IMR-90 (cell line): ENCODE measurements around the gene WHRN. TPM values are rescaled to one million over a fixed set of nuclear protein-coding genes. Genes with fewer than 3 reads are reported as not detected.

ENCODE experiments used
- ATAC-seq: fragments of 200-7000 bp; cut with Tn5 transposase; 2 replicates; pipeline ENCODE4 v1.9.1; 2020; ENCODE audit warnings: low read depth, mild to moderate bottlenecking, moderate library complexity
- BruUV-seq: library from RNA; stranded (reverse); fragments of 400-500 nt; replicated peaks from 2 replicates; lab custom pipeline; 2021; lab: Mats Ljungman, UMichigan
- CTCF ChIA-PET: fragments of 300-600 bp; formaldehyde crosslinking; extraction: SDS; loops from one replicate; lab custom pipeline; 2021; ENCODE audit warnings: antibody characterized with exemption; lab: Yijun Ruan, JAX
- POLR2A ChIA-PET: fragments of 300-600 bp; sonication (Branson Sonifier 250); formaldehyde crosslinking; loops from one replicate; lab custom pipeline; 2022; ENCODE audit warnings: antibody characterized with exemption; ENCODE audit not compliant: unreplicated experiment; lab: Charles Lee
- DNase-seq: peaks from one replicate; pipeline ENCODE4 v3.0.0; 2013
- H2AFZ ChIP-seq: replicated peaks from 2 replicates; pipeline ENCODE3; 2013; ENCODE audit warnings: low read length, mild to moderate bottlenecking; ENCODE audit not compliant: poor library complexity
- H2AK5ac ChIP-seq: 2 replicates; pipeline ENCODE4 v1.6.1; 2013; ENCODE audit warnings: low read depth, low read length, inconsistent platforms
- H2AK9ac ChIP-seq: replicated peaks from 2 replicates; pipeline ENCODE3; 2013; ENCODE audit warnings: mild to moderate bottlenecking, low read depth, low read length, moderate library complexity; ENCODE audit not compliant: poor library complexity
- H2BK120ac ChIP-seq: 2 replicates; pipeline ENCODE4 v1.6.1; 2013; ENCODE audit warnings: low read depth, low read length, inconsistent platforms
- H2BK15ac ChIP-seq: 3 replicates; pipeline ENCODE4 v1.6.1; 2013; ENCODE audit warnings: low read depth, low read length, inconsistent platforms
- H2BK20ac ChIP-seq: 2 replicates; pipeline ENCODE4 v1.6.1; 2013; ENCODE audit warnings: low read depth, mild to moderate bottlenecking, inconsistent platforms, low read length, moderate library complexity
- H2BK5ac ChIP-seq: 2 replicates; pipeline ENCODE4 v1.6.1; 2013; ENCODE audit warnings: mild to moderate bottlenecking, low read depth, low read length, inconsistent platforms; ENCODE audit not compliant: poor library complexity, severe bottlenecking
- H3K14ac ChIP-seq: replicated peaks from 2 replicates; pipeline ENCODE4 v1.6.1; 2013; ENCODE audit warnings: low read depth, low read length, inconsistent platforms
- H3K18ac ChIP-seq: 2 replicates; pipeline ENCODE4 v1.6.1; 2013; ENCODE audit warnings: low read depth, low read length, control low read depth
- H3K23ac ChIP-seq: 2 replicates; pipeline ENCODE4 v1.6.1; 2013; ENCODE audit warnings: low read depth, low read length, inconsistent platforms
- H3K27ac ChIP-seq: 2 replicates; pipeline ENCODE4 v1.5.1; 2013; ENCODE audit warnings: mild to moderate bottlenecking, control low read depth, low read length; ENCODE audit not compliant: insufficient read depth
- H3K27me3 ChIP-seq: 2 replicates; pipeline ENCODE4 v1.6.1; 2013; ENCODE audit warnings: low read length; ENCODE audit not compliant: control insufficient read depth, insufficient read depth
- H3K36me3 ChIP-seq: 2 replicates; pipeline ENCODE4 v1.6.1; 2013; ENCODE audit warnings: low read length, mixed read lengths; ENCODE audit not compliant: control insufficient read depth, insufficient read depth
- H3K4ac ChIP-seq: 2 replicates; pipeline ENCODE4 v1.6.1; 2013; ENCODE audit warnings: low read depth, low read length, inconsistent platforms
- H3K4me1 ChIP-seq: 2 replicates; pipeline ENCODE4 v1.6.1; 2013; ENCODE audit warnings: low read length, mixed read lengths; ENCODE audit not compliant: control insufficient read depth, insufficient read depth
- H3K4me2 ChIP-seq: 2 replicates; pipeline ENCODE4 v1.6.1; 2013; ENCODE audit warnings: low read depth, mild to moderate bottlenecking, control low read depth, low read length, moderate library complexity
- H3K4me3 ChIP-seq: 2 replicates; pipeline ENCODE4 v1.5.1; 2013; ENCODE audit warnings: low read depth, mild to moderate bottlenecking, control low read depth, low read length, moderate library complexity; ENCODE audit not compliant: insufficient read depth
- H3K56ac ChIP-seq: 2 replicates; pipeline ENCODE4 v1.6.1; 2013; ENCODE audit warnings: low read length, inconsistent platforms; ENCODE audit not compliant: insufficient read depth; ENCODE audit errors: extremely low read depth
- H3K79me1 ChIP-seq, 2 experiments: 2 replicates each; pipeline ENCODE4 v1.6.1; 2013; ENCODE audit warnings: low read length in 2 of 2, inconsistent platforms in 1 of 2, low read depth in 1 of 2
- H3K9ac ChIP-seq: 2 replicates; pipeline ENCODE4 v1.6.1; 2013; ENCODE audit warnings: low read depth, low read length, control low read depth
- H3K9me1 ChIP-seq: 2 replicates; pipeline ENCODE4 v1.6.1; 2013; ENCODE audit warnings: low read length, inconsistent platforms; ENCODE audit not compliant: insufficient read depth
- H3K9me3 ChIP-seq: 2 replicates; pipeline ENCODE4 v1.6.1; 2013; ENCODE audit warnings: low read length; ENCODE audit not compliant: control insufficient read depth, insufficient read depth
- H4K20me1 ChIP-seq: 2 replicates; pipeline ENCODE4 v1.6.1; 2013; ENCODE audit warnings: low read length, inconsistent platforms; ENCODE audit not compliant: insufficient read depth
- H4K5ac ChIP-seq: 2 replicates; pipeline ENCODE4 v1.6.1; 2013; ENCODE audit warnings: mild to moderate bottlenecking, low read depth, low read length, control low read depth
- H4K8ac ChIP-seq, 2 experiments: 2 replicates each; pipeline ENCODE4 v1.6.1; 2013; ENCODE audit warnings: low read depth in 2 of 2, low read length in 2 of 2, control low read depth in 1 of 2, inconsistent platforms in 1 of 2
- H4K91ac ChIP-seq: 2 replicates; pipeline ENCODE4 v1.6.1; 2013; ENCODE audit warnings: low read depth, low read length, inconsistent platforms; ENCODE audit not compliant: insufficient read depth
- BHLHE40 ChIP-seq: fragments of 150-350 bp; IDR thresholded peaks from 2 replicates; pipeline ENCODE4 v1.6.1; 2016; ENCODE audit warnings: mild to moderate bottlenecking, low read depth, low read length
- CEBPB ChIP-seq: IDR thresholded peaks from 2 replicates; pipeline ENCODE4 v1.6.1; 2012; ENCODE audit warnings: low read depth, low read length, improper control_type of control experiment
- CHD1 ChIP-seq: IDR thresholded peaks from 2 replicates; pipeline ENCODE4 v1.6.1; 2012; ENCODE audit warnings: low read depth, low read length, improper control_type of control experiment
- CTCF ChIP-seq: conservative IDR thresholded peaks from 2 replicates; pipeline ENCODE4 v1.5.1; 2012; ENCODE audit warnings: mild to moderate bottlenecking, low read depth, low read length, improper control_type of control experiment
- FOS ChIP-seq: fragments of 150-350 bp; IDR thresholded peaks from 2 replicates; pipeline ENCODE4 v1.6.1; 2016; ENCODE audit warnings: low read depth, low read length
- MXI1 ChIP-seq: IDR thresholded peaks from 2 replicates; pipeline ENCODE4 v1.6.1; 2012; ENCODE audit warnings: low read depth, mild to moderate bottlenecking, low read length, moderate library complexity, borderline replicate concordance
- POLR2A ChIP-seq: IDR thresholded peaks from 2 replicates; pipeline ENCODE4 v1.6.1; 2012; ENCODE audit warnings: mild to moderate bottlenecking, low read depth, low read length
- RAD21 ChIP-seq: IDR thresholded peaks from 2 replicates; pipeline ENCODE4 v1.6.1; 2012; ENCODE audit warnings: low read length, improper control_type of control experiment
- RFX5 ChIP-seq: IDR thresholded peaks from 2 replicates; pipeline ENCODE4 v1.8.0; 2012; ENCODE audit warnings: low read depth, mild to moderate bottlenecking, low read length, moderate library complexity
- SMC3 ChIP-seq: fragments of 150-350 bp; IDR thresholded peaks from 2 replicates; pipeline ENCODE4 v1.6.1; 2016; ENCODE audit warnings: low read depth, mild to moderate bottlenecking, antibody characterized with exemption, low read length, moderate library complexity
- USF2 ChIP-seq: fragments of 150-350 bp; IDR thresholded peaks from 2 replicates; pipeline ENCODE4 v1.6.1; 2017; ENCODE audit warnings: mild to moderate bottlenecking, antibody characterized with exemption, low read length, low read depth
- WGBS, 2 experiments: methylation state at CpG; one replicate each; pipeline versions ENCODE4 v1.1.5 to v1.1.7; 2013; ENCODE audit warnings: missing lambda C conversion rate in 2 of 2; ENCODE audit not compliant: insufficient read length in 1 of 2; ENCODE audit errors: extremely low coverage in 2 of 2; 5-methylcytosine and 5-hydroxymethylcytosine counted together
- dilution Hi-C: fragments of 300-500 bp; cut with HindIII; formaldehyde crosslinking; loops from one replicate; pipeline ENCODE4 v1.14.3; 2018; ENCODE audit warnings: low sequenced_read_pairs; ENCODE audit not compliant: unreplicated experiment
- in situ Hi-C: fragments of 300-500 bp; cut with MboI; formaldehyde crosslinking; loops from 3 replicates; pipeline ENCODE4 v1.14.3; 2019; ENCODE audit warnings: low sequenced_read_pairs, inconsistent platforms, mixed read lengths
- intact Hi-C: fragments of 100-400 bp; cut with micrococcal nuclease; formaldehyde crosslinking; loops from 2 replicates; pipeline ENCODE4 v1.10.0; 2022
- polyA plus RNA-seq, 3 experiments: library from polyadenylated mRNA; depleted of rRNA; stranded (reverse); fragments of >200 nt; gene quantifications; 2 replicates each; pipeline ENCODE4 v1.2.3, GENCODE V29; 2012; ENCODE audit warnings: low replicate concordance in 1 of 3
- total RNA-seq: library from RNA; depleted of rRNA; stranded (reverse); fragments of >200 nt; gene quantifications from 2 replicates; pipeline ENCODE4 v1.2.3, GENCODE V29; 2012

Gene WHRN
- total and polyA plus RNA-seq, 2 of the 4 experiments (the other 2 are of a cell fraction) = 0.18 to 2.6 TPM

GRCh38 chr9:114425126-114425525 lies 80.1 kb downstream of the WHRN start:
- Histone ChIP-seq H2BK120ac (no peak overlapping the region), H3K9me3 (no peaks in the 10 kb centered on the region), H4K20me1 (no peaks in the 10 kb centered on the region), H3K4me1 (no peaks in the 10 kb centered on the region), H3K18ac (no peak overlapping the region), H3K4me2 (no peak overlapping the region), H3K27ac (no peak overlapping the region), H3K79me1 (no peaks in the 10 kb centered on the region), H2BK15ac (no peak overlapping the region), H3K23ac (no peak overlapping the region), H3K36me3 (no peaks in the 10 kb centered on the region), H3K4ac (no peak overlapping the region), H4K91ac (no peak overlapping the region), H2BK5ac (no peak overlapping the region), H3K27me3 (peaks cover 35% of the 10 kb centered on the region), H3K9me1 (no peaks in the 10 kb centered on the region), H3K4me3 (no peak overlapping the region), H2AFZ (no peak overlapping the region), H3K14ac (no peak overlapping the region), H2BK20ac (no peak overlapping the region), H2AK5ac (no peak overlapping the region), H4K5ac (no peak overlapping the region), H4K8ac (no peak overlapping the region), H3K9ac (no peak overlapping the region), H3K56ac (no peak overlapping the region), H2AK9ac (no peak overlapping the region)
- no TSS peak for BruUV-seq
- ChIA-PET CTCF (no interaction called here), POLR2A (no interaction called here)
- in situ Hi-C loops = loop anchor here (25.0 kb wide), 1 partner anchor 1087 kb away; no protein-coding TSS in a partner anchor
- no peak for DNase-seq
- dilution Hi-C loops = no loop called here
- intact Hi-C loops = no loop called here
- 88% methylated on average over 5 of the region's 11 CpGs; no CpG with 5 or more reads in 1 of the 2 experiments for WGBS, 2 experiments
- TF ChIP-seq CHD1 (no peak), USF2 (no peak), FOS (no peak), CEBPB (no peak), CTCF (no peak), RAD21 (no peak), RFX5 (no peak), MXI1 (no peak), SMC3 (no peak), BHLHE40 (no peak), POLR2A (no peak)
- ATAC-seq = no peak
